Nephron progenitor cell (in vitro differentiated cells): Measurements from ENCODE around the gene GPR50.

Experiments
- DNase-seq: peaks from one replicate; pipeline ENCODE4 v3.0.0; 2021
- H3K27ac Mint-ChIP-seq: 2 replicates; pipeline ENCODE4 v1.8.0; 2021; ENCODE audit warnings: mild to moderate bottlenecking, moderate library complexity, mixed read lengths
- H3K27me3 Mint-ChIP-seq: 2 replicates; pipeline ENCODE4 v1.8.0; 2021; ENCODE audit warnings: mild to moderate bottlenecking, low read depth, mixed read lengths; ENCODE audit not compliant: poor library complexity
- H3K36me3 Mint-ChIP-seq: 2 replicates; pipeline ENCODE4 v1.8.0; 2021; ENCODE audit warnings: low read depth, mixed read lengths
- H3K4me1 Mint-ChIP-seq: 2 replicates; pipeline ENCODE4 v1.8.0; 2021; ENCODE audit warnings: mixed read lengths
- H3K4me3 Mint-ChIP-seq: 2 replicates; pipeline ENCODE4 v1.8.0; 2021; ENCODE audit warnings: mild to moderate bottlenecking, moderate library complexity, mixed read lengths
- H3K9me3 Mint-ChIP-seq: 2 replicates; pipeline ENCODE4 v1.8.0; 2021; ENCODE audit warnings: mild to moderate bottlenecking, moderate library complexity, mixed read lengths
- TF ChIP-seq, protein P1 (sequence below): fragments of 200-600 bp; sonication (generic); IDR thresholded peaks from 2 replicates; pipeline ENCODE4 v1.5.0; 2021; ENCODE audit warnings: antibody characterized with exemption

GPR50 gene

GRCh38 chrX:151176231-151176750 lies at the start of gene GPR50:
TSS of gene GPR50 (plus strand) at chrX:151176584. CDS start at chrX:151176722, 138 bp downstream.
- Mint-ChIP-seq H3K4me1 (peaks cover 32% of the 10 kb centered on the region), H3K4me3 (peak within 1 kb of the TSS; percentile 83), H3K27me3 (peaks cover 93% of the 10 kb centered on the region), H3K36me3 (peaks cover 15% of the 10 kb centered on the region), H3K9me3 (peaks cover 71% of the 10 kb centered on the region), H3K27ac (no peak within 1 kb of the TSS)
- TF ChIP-seq, protein P1, sequence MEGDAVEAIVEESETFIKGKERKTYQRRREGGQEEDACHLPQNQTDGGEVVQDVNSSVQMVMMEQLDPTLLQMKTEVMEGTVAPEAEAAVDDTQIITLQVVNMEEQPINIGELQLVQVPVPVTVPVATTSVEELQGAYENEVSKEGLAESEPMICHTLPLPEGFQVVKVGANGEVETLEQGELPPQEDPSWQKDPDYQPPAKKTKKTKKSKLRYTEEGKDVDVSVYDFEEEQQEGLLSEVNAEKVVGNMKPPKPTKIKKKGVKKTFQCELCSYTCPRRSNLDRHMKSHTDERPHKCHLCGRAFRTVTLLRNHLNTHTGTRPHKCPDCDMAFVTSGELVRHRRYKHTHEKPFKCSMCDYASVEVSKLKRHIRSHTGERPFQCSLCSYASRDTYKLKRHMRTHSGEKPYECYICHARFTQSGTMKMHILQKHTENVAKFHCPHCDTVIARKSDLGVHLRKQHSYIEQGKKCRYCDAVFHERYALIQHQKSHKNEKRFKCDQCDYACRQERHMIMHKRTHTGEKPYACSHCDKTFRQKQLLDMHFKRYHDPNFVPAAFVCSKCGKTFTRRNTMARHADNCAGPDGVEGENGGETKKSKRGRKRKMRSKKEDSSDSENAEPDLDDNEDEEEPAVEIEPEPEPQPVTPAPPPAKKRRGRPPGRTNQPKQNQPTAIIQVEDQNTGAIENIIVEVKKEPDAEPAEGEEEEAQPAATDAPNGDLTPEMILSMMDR: no peak
- peak; percentile 68 for DNase-seq

GRCh38 chrX:151132531-151132930 lies 43.9 kb upstream of the GPR50 start:
- TF ChIP-seq, protein P1: no peak
- Mint-ChIP-seq H3K4me1 (no peaks in the 10 kb centered on the region), H3K4me3 (no peak overlapping the region), H3K27me3 (peaks cover 5% of the 10 kb centered on the region), H3K36me3 (no peaks in the 10 kb centered on the region), H3K9me3 (peaks cover 23% of the 10 kb centered on the region), H3K27ac (no peak overlapping the region)
- no peak for DNase-seq

DNA sequence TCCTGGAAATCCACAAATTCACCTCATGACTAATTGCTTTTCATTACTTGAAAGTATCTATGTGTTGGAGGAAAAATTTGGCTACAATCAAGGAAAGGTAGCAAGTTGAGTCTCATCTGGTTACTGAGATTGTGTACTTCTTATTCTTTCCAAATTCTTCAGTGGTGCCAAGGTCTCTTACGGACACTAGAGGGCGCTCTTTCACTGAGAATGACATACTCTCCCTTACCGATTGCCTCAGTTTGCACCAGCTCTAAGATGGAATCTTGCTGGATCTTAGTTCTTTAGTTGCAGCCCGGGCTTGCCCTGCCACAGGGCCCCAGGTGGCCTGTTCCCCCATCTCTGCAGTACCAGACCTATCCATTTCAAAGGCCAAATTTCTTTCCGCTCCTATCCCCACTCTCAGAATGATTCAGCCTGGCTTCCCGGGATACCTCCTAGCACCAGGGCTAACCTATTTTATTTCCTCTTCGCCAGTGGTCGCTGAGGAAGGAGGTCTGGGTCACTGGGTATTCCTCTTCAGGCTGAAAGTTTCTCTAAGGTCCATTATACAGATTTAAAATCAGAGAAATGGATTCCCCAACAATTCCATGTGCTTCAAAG lies 24.6 kb upstream of the GPR50 start:
- Mint-ChIP-seq H3K4me3 (no peak overlapping the region), H3K9me3 (peaks cover 39% of the 10 kb centered on the region), H3K4me1 (no peaks in the 10 kb centered on the region), H3K36me3 (no peaks in the 10 kb centered on the region), H3K27ac (no peak overlapping the region), H3K27me3 (peaks cover 41% of the 10 kb centered on the region)
- TF ChIP-seq, protein P1: peak; percentile 66
- peak; percentile 17 for DNase-seq

GRCh38 chrX:151153086-151153485 lies 23.3 kb upstream of the GPR50 start:
- TF ChIP-seq, protein P1: peak; percentile 37
- peak; percentile 39 for DNase-seq
- H3K4me1 Mint-ChIP-seq: no peaks in the 10 kb centered on the region
- peaks cover 39% of the 10 kb centered on the region for H3K27me3 Mint-ChIP-seq
- H3K27ac Mint-ChIP-seq: no peak overlapping the region
- peaks cover 46% of the 10 kb centered on the region for H3K9me3 Mint-ChIP-seq
- H3K4me3 Mint-ChIP-seq: no peak overlapping the region
- H3K36me3 Mint-ChIP-seq: no peaks in the 10 kb centered on the region

DNA sequence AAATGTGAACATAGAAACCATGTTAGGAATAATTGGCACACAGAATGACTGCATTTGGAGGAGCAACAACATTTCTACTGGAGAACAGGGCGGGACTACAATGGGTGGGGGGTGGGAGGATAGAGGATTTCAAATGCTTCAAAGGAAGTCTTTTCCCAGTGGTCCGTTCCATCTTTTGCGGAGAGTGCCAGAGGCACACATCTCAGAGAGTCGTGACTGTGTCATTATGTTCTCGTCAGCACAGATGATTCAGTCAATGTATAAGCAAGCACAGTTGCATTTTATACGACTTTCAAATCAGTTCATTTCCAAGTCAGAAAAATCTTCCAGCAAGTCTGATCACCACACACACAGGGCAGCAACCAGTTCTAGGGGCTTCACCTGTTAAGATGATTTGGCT lies 22.7 kb upstream of the GPR50 start:
- Mint-ChIP-seq H3K4me3 (no peak overlapping the region), H3K27ac (no peak overlapping the region), H3K9me3 (peaks cover 52% of the 10 kb centered on the region), H3K27me3 (peaks cover 39% of the 10 kb centered on the region), H3K4me1 (no peaks in the 10 kb centered on the region), H3K36me3 (no peaks in the 10 kb centered on the region)
- no peak for DNase-seq
- TF ChIP-seq, protein P1: no peak

DNA sequence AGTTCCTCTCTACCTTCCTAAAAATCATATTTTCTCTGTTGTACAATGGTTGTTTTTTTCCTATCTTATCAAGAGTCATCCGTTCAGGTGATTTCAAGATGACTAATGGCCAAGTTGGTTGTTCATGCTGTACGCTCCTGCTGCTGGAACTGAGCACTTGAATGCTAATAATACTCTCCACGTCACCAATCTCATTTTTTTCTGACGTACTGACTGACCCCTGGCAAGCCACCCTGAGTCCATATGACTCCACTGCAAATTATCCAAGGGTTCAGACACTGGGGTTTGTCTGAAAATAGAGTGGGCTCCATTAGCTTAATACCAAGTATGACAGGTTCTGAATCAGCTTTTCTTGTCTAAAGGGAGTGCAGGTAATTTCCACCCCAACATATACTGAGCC lies 21.1 kb upstream of the GPR50 start:
- H3K27me3 Mint-ChIP-seq: peaks cover 30% of the 10 kb centered on the region
- H3K27ac Mint-ChIP-seq: no peak overlapping the region
- no peaks in the 10 kb centered on the region for H3K4me1 Mint-ChIP-seq
- peaks cover 60% of the 10 kb centered on the region for H3K9me3 Mint-ChIP-seq
- DNase-seq: no peak
- H3K36me3 Mint-ChIP-seq: no peaks in the 10 kb centered on the region
- no peak overlapping the region for H3K4me3 Mint-ChIP-seq
- TF ChIP-seq, protein P1: no peak
